ENCODE measurements around the gene NEU1. TPM values are rescaled to one million over a fixed set of nuclear protein-coding genes. Genes with fewer than 3 reads are reported as not detected.
A peak's percentile ranks its signal among the peaks of the same experiment; 100 is the strongest.

NEU1 gene
- total RNA-seq, 1 donor from 2014 or later: 19.2 TPM

- peaks cover 27% of the 10 kb centered on the region for H3K4me1 Mint-ChIP-seq
- DNase-seq: no peak
- peak overlapping the region; percentile 82 for H3K4me3 Mint-ChIP-seq
- no peaks in the 10 kb centered on the region for H3K27me3 Mint-ChIP-seq
- ATAC-seq (ENCODE audit: low read depth): no peak
- POLR2A ChIA-PET: interaction anchor here (0.8 to 3.0 kb wide), 2 partner anchors 20 to 33 kb away, joined by 3 to 29 read pairs; partner anchors contain the start of gene NEU1
- intact Hi-C loops (cut with micrococcal nuclease): loop anchor here (2.0 to 5.0 kb wide), 3 partner anchors 62 to 350 kb away; partner anchors contain the start of genes ATP6V1G2, CSNK2B, LY6G5B and NELFE
- no peak for TF ChIP-seq CTCF (IDR thresholded peaks at IDR 0.05)
- H3K27ac Mint-ChIP-seq: peak overlapping the region; percentile 74
- H3K36me3 Mint-ChIP-seq (ENCODE audit: low read depth): peaks cover 40% of the 10 kb centered on the region
- CTCF ChIA-PET: interaction anchor here (1.4 kb wide), 1 partner anchor 9 kb away, joined by 3 read pairs; no protein-coding TSS in a partner anchor
- H3K9me3 Mint-ChIP-seq: no peaks in the 10 kb centered on the region
Measured at GRCh38 chr6:31896493-31896855, 33.9 kb upstream of the NEU1 start.

- intact Hi-C loops (cut with micrococcal nuclease): no loop called here
- Mint-ChIP-seq H3K27me3 (no peaks in the 10 kb centered on the region), H3K4me3 (no peak overlapping the region), H3K9me3 (no peaks in the 10 kb centered on the region), H3K36me3 (ENCODE audit: low read depth) (peaks cover 64% of the 10 kb centered on the region), H3K4me1 (peaks cover 8% of the 10 kb centered on the region), H3K27ac (no peak overlapping the region)
- ChIA-PET CTCF (no interaction called here), POLR2A (interaction anchor here (0.6 kb wide), 1 partner anchor 493 kb away, joined by 8 read pairs; no protein-coding TSS in a partner anchor)
- DNase-seq (no peak), ATAC-seq (ENCODE audit: low read depth) (no peak)
- TF ChIP-seq CTCF (IDR thresholded peaks at IDR 0.05): no peak
Measured at GRCh38 chr6:31892821-31893220, 30.2 kb upstream of the NEU1 start.

GRCh38 chr6:31889331-31889972 is 26.8 kb upstream of the NEU1 start:
- TF ChIP-seq CTCF (IDR thresholded peaks at IDR 0.05): no peak

GRCh38 chr6:31888276-31889258 is 25.9 kb upstream of the NEU1 start:
- CTCF ChIA-PET: interaction anchor here (1.2 to 1.5 kb wide), 4 partner anchors 50 to 208 kb away, joined by 4 to 5 read pairs (median 5); partner anchors contain the start of gene LY6G5C
- POLR2A ChIA-PET: no interaction called here
- H3K36me3 Mint-ChIP-seq (ENCODE audit: low read depth): peaks cover 87% of the 10 kb centered on the region

More at GRCh38 chr6:31889331-31889972, 26.8 kb upstream of the NEU1 start:
- H3K36me3 Mint-ChIP-seq (ENCODE audit: low read depth): peaks cover 83% of the 10 kb centered on the region
- ChIA-PET POLR2A (no interaction called here), CTCF (interaction anchor here (0.7 to 1.5 kb wide), 2 partner anchors 70 to 119 kb away, joined by 3 to 5 read pairs; no protein-coding TSS in a partner anchor)
- no peaks in the 10 kb centered on the region for H3K27me3 Mint-ChIP-seq
- no peak overlapping the region for H3K4me3 Mint-ChIP-seq
- H3K4me1 Mint-ChIP-seq: no peaks in the 10 kb centered on the region
- ATAC-seq (ENCODE audit: low read depth) (no peak), DNase-seq (no peak)
- intact Hi-C loops (cut with micrococcal nuclease): loop anchor here (2.0 kb wide), 1 partner anchor 209 kb away; the partner anchor contains the start of gene LY6G5C
- no peak overlapping the region for H3K27ac Mint-ChIP-seq
- H3K9me3 Mint-ChIP-seq: no peaks in the 10 kb centered on the region

More at GRCh38 chr6:31888276-31889258, 25.9 kb upstream of the NEU1 start:
- Mint-ChIP-seq H3K9me3 (no peaks in the 10 kb centered on the region), H3K27me3 (no peaks in the 10 kb centered on the region), H3K4me3 (no peak overlapping the region), H3K27ac (no peak overlapping the region), H3K4me1 (no peaks in the 10 kb centered on the region)
- ATAC-seq (ENCODE audit: low read depth) (peak; percentile 50), DNase-seq (peak; percentile 56)
- intact Hi-C loops (cut with micrococcal nuclease): loop anchor here (2.0 kb wide), 1 partner anchor 208 kb away; the partner anchor contains the start of gene LY6G5C
- peak; percentile 69 for TF ChIP-seq CTCF (IDR thresholded peaks at IDR 0.05)

All from activated B cell treated with CpG ODN at 0.5 μM for 24 hours (primary cell).